HG02642 (cell line): ENCODE results near the gene CX3CR1.
"Not testable (repeated sequence)": the region's sequence is repeated elsewhere in the genome, so short reads cannot be mapped to it uniquely, and the experiment has no call there.

Experiments used
- ATAC-seq: cut with Tn5 transposase; IDR thresholded peaks from one replicate; pipeline ENCODE4 v1.9.1; 2021; ENCODE audit warnings: mild to moderate bottlenecking; ENCODE audit not compliant: unreplicated experiment, poor library complexity

The CX3CR1 gene, protein sequence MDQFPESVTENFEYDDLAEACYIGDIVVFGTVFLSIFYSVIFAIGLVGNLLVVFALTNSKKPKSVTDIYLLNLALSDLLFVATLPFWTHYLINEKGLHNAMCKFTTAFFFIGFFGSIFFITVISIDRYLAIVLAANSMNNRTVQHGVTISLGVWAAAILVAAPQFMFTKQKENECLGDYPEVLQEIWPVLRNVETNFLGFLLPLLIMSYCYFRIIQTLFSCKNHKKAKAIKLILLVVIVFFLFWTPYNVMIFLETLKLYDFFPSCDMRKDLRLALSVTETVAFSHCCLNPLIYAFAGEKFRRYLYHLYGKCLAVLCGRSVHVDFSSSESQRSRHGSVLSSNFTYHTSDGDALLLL

GRCh38 chr3:39279745-39280517 is at the start of gene CX3CR1:
CX3CR1 (minus strand) TSS chr3:39280036; CDS start chr3:39266509, 13,527 bp downstream.
- ATAC-seq, result no peak

DNA sequence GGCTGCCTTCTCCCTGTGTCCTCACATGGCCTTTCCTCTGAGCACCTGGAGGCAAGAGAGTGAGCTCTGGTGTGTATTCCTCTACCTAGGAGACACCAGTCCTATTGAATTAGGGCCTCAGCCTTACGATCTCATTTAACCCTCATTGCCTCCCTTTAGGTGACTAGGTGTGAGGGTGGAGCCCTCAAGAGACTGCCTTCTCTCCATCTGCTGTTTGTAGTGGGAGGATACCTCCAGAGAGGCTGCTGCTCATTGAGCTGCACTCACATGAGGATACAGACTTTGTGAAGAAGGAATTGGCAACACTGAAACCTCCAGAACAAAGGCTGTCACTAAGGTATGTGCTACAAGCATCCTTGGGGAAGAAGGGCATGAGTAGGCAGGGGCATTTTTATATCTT is 49.7 kb upstream of the CX3CR1 start, which contains the start of gene CCR8:
Gene CCR8 (plus strand): TSS at position 217 of the 400 bp plus-strand sequence. CDS start 2,623 bp downstream, outside the sequence.
- no peak for ATAC-seq

- ATAC-seq, result peak; percentile 82
These were observed 48.0 kb upstream of the CX3CR1 start for GRCh38 chr3:39327746-39328349.

DNA sequence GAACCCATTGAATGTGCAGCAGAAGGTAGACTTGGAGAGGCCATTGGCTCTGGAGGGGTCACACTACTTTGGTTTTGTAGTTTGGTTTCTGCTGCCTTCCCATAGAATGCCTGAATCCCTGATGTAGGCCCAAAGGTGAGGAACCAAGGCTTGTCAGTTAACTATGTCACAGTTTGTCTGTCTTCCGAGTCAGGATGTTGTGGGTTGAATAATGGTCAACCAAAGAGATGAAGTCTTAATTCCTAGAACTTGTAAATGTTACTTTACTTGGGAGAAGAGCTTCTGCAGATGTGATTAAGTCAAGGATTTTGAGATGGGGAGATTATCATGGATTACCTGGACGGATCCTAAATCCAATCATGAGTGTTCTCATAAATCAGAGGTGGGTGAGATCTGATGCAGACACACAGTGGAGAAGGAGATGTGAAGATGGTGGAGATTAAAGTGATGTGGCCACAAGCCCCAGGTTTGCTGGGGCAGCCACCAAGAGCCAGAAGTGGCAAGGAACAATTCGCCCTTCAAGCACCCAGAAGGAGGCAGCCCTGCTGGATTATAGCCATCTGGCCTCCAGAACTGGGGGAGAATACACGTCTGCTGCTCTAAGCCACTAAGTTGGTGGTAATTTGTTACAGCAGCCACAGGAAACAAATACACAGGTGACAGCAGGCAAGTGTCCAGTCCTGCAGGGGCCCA is 47.4 kb upstream of the CX3CR1 start:
- ATAC-seq, result peak; percentile 27

GRCh38 chr3:39325236-39325635 is 45.4 kb upstream of the CX3CR1 start:
- ATAC-seq, result no peak

- no peak for ATAC-seq
These were observed 43.7 kb upstream of the CX3CR1 start for GRCh38 chr3:39323494-39323893.

GRCh38 chr3:39322936-39323335 is 43.1 kb upstream of the CX3CR1 start:
- ATAC-seq, result no peak

DNA sequence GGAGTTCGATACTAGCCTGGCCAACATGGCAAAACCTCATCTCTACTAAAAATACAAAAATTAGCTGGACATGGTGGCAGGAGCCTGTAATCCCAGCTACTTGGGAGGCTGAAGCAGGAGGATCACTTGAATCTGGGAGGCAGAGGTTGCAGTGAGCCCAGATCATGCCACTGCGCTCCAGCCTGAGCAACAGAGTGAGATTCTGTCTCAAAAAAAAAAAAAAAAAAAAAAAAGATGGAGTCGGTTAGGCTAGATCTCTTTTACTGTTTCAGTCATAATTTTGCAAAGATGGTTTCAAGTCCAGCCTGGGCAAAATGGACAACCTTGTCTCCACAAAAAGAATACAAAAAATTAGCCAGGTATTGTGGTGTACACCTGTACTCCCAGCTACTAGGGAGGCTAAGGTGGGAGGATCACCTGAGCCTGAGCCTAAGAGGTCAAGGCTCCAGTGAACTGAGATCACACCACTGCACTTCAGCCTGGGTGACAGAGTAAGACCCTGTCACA is 42.4 kb upstream of the CX3CR1 start:
- ATAC-seq, result not testable (repeated sequence)

DNA sequence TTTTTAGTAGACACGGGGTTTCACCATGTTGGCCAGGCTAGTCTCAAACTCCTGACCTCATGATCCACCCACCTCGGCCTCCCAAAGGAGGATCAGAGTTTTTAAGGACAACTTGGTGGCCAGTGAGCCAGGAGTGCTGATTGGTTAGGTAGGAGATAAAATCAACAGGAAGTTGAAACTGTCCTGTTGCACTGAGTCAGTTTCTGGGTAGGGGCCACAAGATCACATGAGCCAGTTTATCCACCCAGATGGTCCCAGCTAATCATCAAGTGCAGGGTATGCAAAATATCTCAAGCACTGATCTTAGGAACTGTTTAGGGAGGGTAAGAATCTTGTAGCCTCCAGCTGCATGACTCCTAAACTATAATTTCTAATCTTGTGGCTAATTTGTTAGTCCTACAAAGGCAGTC is 41.7 kb upstream of the CX3CR1 start:
- ATAC-seq, result not testable (repeated sequence)

DNA sequence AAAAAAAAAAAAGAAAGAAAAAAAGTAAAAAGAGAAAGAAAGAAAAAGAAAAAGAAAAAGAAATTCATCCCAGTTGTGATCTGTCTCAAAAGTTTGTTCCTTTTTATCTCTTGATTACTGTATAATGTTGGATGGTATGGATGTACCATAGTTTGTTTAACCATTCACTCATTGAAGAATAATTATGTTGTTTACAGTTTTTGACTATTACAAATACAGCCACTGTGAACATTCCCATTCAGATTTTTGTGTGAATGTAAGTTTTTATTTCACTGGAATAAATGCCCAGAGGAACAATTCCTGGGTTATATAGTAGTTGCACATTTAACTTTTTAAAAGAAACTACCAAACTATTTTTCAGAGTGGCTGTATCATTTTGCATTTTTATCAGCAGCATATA is 39.4 kb upstream of the CX3CR1 start:
- ATAC-seq, result no peak

- ATAC-seq, result no peak
These were observed 38.5 kb upstream of the CX3CR1 start for GRCh38 chr3:39318301-39318700.

DNA sequence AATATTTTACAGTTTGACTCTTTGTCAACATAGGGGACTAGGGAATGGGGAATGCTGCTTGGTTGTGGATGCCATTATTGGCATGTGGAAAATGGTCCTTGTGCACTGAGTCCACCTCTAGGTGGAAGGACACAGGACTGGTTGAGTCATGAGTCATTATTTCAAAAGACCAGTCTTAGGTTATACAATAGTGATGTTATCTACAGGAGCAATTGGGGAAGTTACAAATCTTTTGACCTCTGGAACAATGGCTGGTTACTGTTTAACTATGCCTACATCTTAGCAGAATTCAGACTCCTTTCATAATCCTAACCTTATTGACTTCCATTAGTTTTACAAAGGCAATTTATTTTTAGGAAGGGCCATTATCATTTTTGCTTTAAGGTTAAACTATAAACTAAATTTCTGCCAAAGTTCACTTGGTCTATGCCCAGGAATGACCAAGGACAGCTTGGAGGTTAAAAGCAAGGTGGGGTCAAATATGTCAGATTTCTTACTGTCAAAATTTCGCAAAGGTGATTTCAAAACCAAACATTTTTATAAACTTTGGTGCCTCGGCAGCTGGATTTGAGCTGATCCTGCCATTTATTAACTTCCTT is 37.8 kb upstream of the CX3CR1 start:
- no peak for ATAC-seq

DNA sequence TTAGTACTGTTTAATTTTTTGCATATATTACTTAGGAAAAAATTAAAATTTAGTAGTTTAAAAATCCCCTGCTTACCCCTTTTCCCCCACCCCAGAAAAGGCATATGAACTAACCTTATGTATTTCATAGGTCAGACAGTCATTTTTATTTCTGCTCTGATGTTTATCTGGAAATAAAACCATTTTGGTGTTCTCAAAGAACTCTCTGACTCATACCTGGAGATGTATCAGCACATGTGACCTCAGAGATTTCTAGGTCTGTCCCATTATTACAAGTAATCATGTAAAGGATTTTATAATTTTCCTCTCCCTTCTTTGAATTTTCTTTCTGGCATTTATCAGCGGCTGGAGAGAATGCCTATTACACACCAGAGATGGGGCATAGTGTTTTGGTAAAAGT is 35.6 kb upstream of the CX3CR1 start:
- no peak for ATAC-seq

DNA sequence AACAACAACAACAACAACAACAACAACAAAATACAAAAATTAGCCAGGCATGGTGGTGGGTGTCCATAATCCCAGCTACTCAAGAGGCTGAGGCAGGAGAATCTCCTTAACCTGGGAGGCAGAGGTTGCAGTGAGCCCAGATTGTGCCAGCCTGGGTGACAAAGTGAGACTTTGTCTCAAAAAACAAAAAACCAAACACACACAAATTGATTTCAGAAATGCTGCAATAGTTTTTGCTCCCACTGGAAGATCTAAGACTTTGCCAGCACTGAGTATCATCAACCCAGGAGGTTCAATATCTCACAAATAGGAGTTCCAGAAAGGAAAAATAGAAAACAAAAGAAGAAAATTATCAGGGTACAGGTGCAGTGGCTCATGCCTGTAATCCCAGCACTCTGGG is 33.5 kb upstream of the CX3CR1 start:
- no peak for ATAC-seq

- ATAC-seq, result no peak
These were observed 22.3 kb upstream of the CX3CR1 start for GRCh38 chr3:39302178-39302577.

- no peak for ATAC-seq
These were observed 19.4 kb upstream of the CX3CR1 start for GRCh38 chr3:39299279-39299678.

DNA sequence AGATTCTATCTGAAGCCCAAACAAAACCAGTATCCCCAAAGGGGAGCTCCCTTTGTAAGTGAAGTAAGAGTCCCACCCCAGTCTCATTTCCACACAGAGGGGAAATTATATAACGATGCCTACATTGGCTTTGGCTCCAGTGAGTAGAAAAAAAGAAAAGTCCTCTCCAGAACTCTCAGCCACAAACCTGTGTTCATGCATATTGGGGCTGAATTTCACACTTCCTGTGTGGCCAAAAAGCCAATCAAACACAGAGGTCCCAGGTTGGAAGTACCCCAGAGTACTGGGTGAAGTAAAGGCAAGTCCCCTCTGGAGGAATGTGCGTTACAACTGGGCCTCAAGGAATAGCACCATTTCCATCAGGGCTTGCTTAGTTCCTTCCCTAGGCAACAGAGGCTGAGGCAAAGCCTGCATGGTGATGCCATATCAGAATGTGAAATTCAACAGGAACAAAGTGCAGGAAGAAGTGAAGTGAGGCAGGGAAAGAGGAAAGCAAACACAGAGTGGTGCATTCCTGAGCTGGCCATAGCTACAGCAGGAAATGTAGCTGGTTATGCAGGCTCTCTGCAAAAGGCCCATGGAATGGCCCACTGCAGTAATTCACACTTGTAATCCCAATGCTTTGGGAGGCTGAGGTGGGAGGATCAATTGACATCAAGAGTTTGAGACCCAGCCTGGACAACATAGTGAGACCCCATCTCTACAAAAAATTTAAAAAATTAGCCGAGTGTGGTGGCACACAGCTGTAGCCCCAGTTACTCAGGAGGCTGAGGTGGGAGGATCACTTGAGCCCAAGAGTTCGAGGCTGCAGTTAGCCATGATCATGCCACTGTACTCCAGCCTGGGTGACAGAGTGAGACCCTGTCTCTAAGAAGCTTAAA is 16.6 kb upstream of the CX3CR1 start:
- no peak for ATAC-seq

- peak; percentile 83 for ATAC-seq
These were observed 15.4 kb upstream of the CX3CR1 start for GRCh38 chr3:39295184-39295775.
